ENCODE results near the gene SLC17A4. TPM values are rescaled to one million over a fixed set of nuclear protein-coding genes. Genes with fewer than 3 reads are reported as not detected.
A peak's percentile ranks its signal among the peaks of the same experiment; 100 is the strongest.

Gene SLC17A4
- total and polyA plus RNA-seq, 2 of the 13 experiments (the other 11 are each of a cell fraction or from before 2014, with no cell fraction given), result 0.07 TPM; not detected in 1

DNA sequence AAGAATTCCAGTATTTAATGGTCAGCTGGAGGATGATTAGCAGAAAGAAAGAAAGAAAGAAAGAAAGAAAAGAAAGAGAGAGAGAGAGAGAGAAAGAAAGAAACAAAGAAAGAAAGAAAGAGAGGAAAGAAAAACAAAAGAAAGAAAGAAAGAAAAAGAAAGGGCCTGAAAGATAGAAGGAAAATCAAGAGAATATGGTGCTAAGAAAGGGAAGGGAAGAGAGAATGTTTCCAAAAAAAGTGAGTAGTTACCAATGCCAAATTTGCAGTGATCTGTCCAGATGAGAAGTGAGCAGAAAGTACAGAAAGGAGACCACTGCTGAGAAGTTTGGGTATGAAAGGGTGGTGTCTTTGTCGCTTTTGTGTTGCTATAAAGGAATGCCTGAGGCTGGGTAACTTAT is 26.6 kb downstream of the SLC17A4 start (continued):
- TF ChIP-seq, protein P1, sequence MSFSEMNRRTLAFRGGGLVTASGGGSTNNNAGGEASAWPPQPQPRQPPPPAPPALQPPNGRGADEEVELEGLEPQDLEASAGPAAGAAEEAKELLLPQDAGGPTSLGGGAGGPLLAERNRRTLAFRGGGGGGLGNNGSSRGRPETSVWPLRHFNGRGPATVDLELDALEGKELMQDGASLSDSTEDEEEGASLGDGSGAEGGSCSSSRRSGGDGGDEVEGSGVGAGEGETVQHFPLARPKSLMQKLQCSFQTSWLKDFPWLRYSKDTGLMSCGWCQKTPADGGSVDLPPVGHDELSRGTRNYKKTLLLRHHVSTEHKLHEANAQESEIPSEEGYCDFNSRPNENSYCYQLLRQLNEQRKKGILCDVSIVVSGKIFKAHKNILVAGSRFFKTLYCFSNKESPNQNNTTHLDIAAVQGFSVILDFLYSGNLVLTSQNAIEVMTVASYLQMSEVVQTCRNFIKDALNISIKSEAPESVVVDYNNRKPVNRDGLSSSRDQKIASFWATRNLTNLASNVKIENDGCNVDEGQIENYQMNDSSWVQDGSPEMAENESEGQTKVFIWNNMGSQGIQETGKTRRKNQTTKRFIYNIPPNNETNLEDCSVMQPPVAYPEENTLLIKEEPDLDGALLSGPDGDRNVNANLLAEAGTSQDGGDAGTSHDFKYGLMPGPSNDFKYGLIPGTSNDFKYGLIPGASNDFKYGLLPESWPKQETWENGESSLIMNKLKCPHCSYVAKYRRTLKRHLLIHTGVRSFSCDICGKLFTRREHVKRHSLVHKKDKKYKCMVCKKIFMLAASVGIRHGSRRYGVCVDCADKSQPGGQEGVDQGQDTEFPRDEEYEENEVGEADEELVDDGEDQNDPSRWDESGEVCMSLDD (CRISPR knock-in tag; IDR thresholded peaks at IDR 0.05; ENCODE audit: borderline replicate concordance), result no peak
- TF ChIP-seq, protein P2, sequence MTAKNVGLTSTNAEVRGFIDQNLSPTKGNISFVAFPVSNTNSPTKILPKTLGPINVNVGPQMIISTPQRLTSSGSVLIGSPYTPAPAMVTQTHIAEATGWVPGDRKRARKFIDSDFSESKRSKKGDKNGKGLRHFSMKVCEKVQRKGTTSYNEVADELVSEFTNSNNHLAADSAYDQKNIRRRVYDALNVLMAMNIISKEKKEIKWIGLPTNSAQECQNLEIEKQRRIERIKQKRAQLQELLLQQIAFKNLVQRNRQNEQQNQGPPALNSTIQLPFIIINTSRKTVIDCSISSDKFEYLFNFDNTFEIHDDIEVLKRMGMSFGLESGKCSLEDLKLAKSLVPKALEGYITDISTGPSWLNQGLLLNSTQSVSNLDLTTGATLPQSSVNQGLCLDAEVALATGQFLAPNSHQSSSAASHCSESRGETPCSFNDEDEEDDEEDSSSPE (CRISPR knock-in tag; IDR thresholded peaks at IDR 0.05), result no peak
- TF ChIP-seq ZNF235 (CRISPR knock-in tag; IDR thresholded peaks at IDR 0.05; ENCODE audit: borderline replicate concordance) (no peak), U2AF1 (optimal IDR thresholded peaks at IDR 0.05; ENCODE audit: low read depth, low read length) (no peak), KAT7 (CRISPR knock-in tag; IDR thresholded peaks at IDR 0.05; ENCODE audit: borderline replicate concordance) (no peak), ZNF34 (CRISPR knock-in tag; IDR thresholded peaks at IDR 0.05; ENCODE audit: borderline replicate concordance) (no peak)

DNA sequence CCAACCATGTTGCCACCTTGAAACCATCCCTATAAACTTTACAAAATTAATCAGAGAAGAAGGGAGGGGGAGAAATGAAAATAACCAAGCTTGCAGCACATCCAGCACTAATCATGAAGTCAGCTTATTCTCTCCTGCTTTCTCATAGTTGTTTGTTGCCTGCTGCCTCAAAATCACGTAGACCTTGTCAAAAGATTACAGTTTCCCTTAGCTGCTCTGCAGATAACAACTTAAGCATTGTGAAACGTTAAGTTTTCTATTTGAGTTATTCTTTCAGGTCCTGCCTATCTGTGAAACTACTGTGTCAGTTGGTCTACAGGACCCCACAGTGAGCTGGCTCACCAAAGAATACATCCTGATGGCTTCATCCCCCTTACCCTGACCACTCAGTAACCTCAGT is 32.9 kb downstream of the SLC17A4 start:
- Histone ChIP-seq H3K4me1 (ENCODE audit: insufficient read depth, low read length) (no peaks in the 10 kb centered on the region; the same call in 1 of the 2 replicates), H3K27me3 (ENCODE audit: control insufficient read depth in 1 of 2, insufficient read depth in 2 of 2, low read length in 2 of 2) (no peaks in the 10 kb centered on the region), H3K27ac (ENCODE audit: extremely low read length, insufficient read depth, low read length) (no peak overlapping the region), H3K4me2 (ENCODE audit: low read depth, low read length) (no peak overlapping the region), H3K4me3 (replicated peaks in 1 of 3; ENCODE audit: insufficient read depth in 1 of 3, low read depth in 2 of 3, low read length in 3 of 3) (no peak overlapping the region), H3K9ac (ENCODE audit: insufficient read depth, low read depth, low read length) (no peak overlapping the region), H3K79me2 (ENCODE audit: insufficient read depth, low read length) (no peaks in the 10 kb centered on the region), H3K9me3 (ENCODE audit: low read length) (no peaks in the 10 kb centered on the region), H4K20me1 (ENCODE audit: insufficient read depth, low read length) (no peaks in the 10 kb centered on the region), H2AFZ (ENCODE audit: low read length) (no peak overlapping the region), H3K36me3 (replicated peaks in 1 of 2; ENCODE audit: control insufficient read depth in 1 of 2, insufficient read depth in 2 of 2, low read length in 2 of 2) (no peaks in the 10 kb centered on the region)
- ChIA-PET CTCF (ENCODE audit: low intra/inter-chr PET ratio, low total read pairs) (interaction anchor here (2.6 kb wide), 1 partner anchor 155 kb away, joined by 40 read pairs; no protein-coding TSS in a partner anchor), POLR2A (no interaction called here)
- intact Hi-C loops (cut with micrococcal nuclease; ENCODE audit: unreplicated experiment), result no loop called here
- DNase-seq (ENCODE audit: low spot score) (no peak), FAIRE-seq (no peak), ATAC-seq (no peak)
- TF ChIP-seq ZNF101 (CRISPR knock-in tag; IDR thresholded peaks at IDR 0.05; ENCODE audit: borderline replicate concordance, low read depth), result no peak
- 0 out of 2 replicates have a peak, but pooled peaks have one; percentile 38 for TF ChIP-seq ZFP36L1 (CRISPR knock-in tag; IDR thresholded peaks at IDR 0.05)
- in situ Hi-C loops (cut with HindIII; ENCODE audit: extremely low pct_ligation_motif_present, low pct_unique_long_range_greater_than_20kb), result no loop called here
- WGBS (ENCODE audit: low lambda C conversion rate), result 14% methylated on average over 2 of the region's 2 CpGs
- BruUV-seq (replicated peaks), result no TSS peak

All from HepG2 (cell line).